Right lobe of liver (tissue), 6 donors: Measurements from ENCODE around the gene EFR3B. TPM values are rescaled to one million over a fixed set of nuclear protein-coding genes. Genes with fewer than 3 reads are reported as not detected.

ENCODE experiments used
- ATAC-seq, 4 donors: fragments of 200-7000 bp; cut with Tn5 transposase; one replicate each; pipeline ENCODE4 v1.9.1; 2020; ENCODE audit warnings: mild to moderate bottlenecking in 4 of 4, moderate library complexity in 4 of 4
- DNase-seq, 3 donors: peaks; one replicate each; pipeline ENCODE4 v3.0.0-alpha.2; 2020
- H3K27ac ChIP-seq, 3 donors: fragments of 200-600 bp; one replicate each; pipeline ENCODE4 v1.8.0; 2022
- H3K27me3 ChIP-seq, 2 donors: fragments of 200-600 bp; one replicate each; pipeline ENCODE4 v1.8.0; 2022
- H3K36me3 ChIP-seq, 4 donors: fragments of 200-600 bp; sonication (generic) in 1 of 4; one replicate each; pipeline versions ENCODE4 v1.5.1 to v1.8.0; 2017 to 2022; ENCODE audit warnings: control low read depth in 1 of 4
- H3K4me1 ChIP-seq, 4 donors: fragments of 200-600 bp; sonication (generic) in 1 of 4; one replicate each; pipeline versions ENCODE4 v1.5.1 to v1.8.0; 2017 to 2022; ENCODE audit warnings: control low read depth in 1 of 4
- H3K4me3 ChIP-seq, 3 donors: fragments of 200-600 bp; one replicate each; pipeline ENCODE4 v1.8.0; 2022
- H3K9me3 ChIP-seq, 4 donors: fragments of 200-600 bp; sonication (generic) in 1 of 4; one replicate each; pipeline versions ENCODE4 v1.5.1 to v1.8.0; 2017 to 2022; ENCODE audit warnings: control low read depth in 1 of 4
- POLR2A ChIP-seq: fragments of 450-650 bp; IDR thresholded peaks from one replicate; pipeline ENCODE4 v1.6.1; 2017; ENCODE audit warnings: antibody characterized with exemption, mild to moderate bottlenecking
- WGBS: methylation state at CpG from one replicate; pipeline ENCODE4 v1.1.6; 2018; ENCODE audit warnings: low coverage, low lambda C conversion rate; ENCODE audit not compliant: insufficient coverage; ENCODE audit errors: missing lambda C conversion rate; 5-methylcytosine and 5-hydroxymethylcytosine counted together
- intact Hi-C, 2 donors: fragments of 100-400 bp; cut with DNase I; formaldehyde crosslinking; loops; one replicate each; pipeline versions ENCODE4 v1.11.2 to v1.14.1; 2022
- total RNA-seq, 6 experiments: library from RNA; depleted of rRNA in 2 of 6; stranded (reverse); fragments of >200 nt in 2 of 6; fragmentation: NEBNext Ultra II Directional in 3 of 6; extraction: Animal tissue kit (Norgen Biotek cat#: 25700) in 3 of 6; gene quantifications; one replicate each; pipeline versions ENCODE4 v1.1.0 to v1.2.4, GENCODE V29; 2016 to 2023
- TF ChIP-seq, protein P1 (sequence below), 4 donors: fragments of 200-600 bp in 3 of 4; fragments of 450-650 bp in 1 of 4; IDR thresholded peaks; one replicate each; pipeline versions ENCODE4 v1.5.1 to v1.8.0; 2016 to 2022; ENCODE audit warnings: antibody characterized with exemption in 4 of 4, mild to moderate bottlenecking in 2 of 4
- donor health status: DM: no; HTN: yes; CAD: no.
- donor health status: DM: no; HTN: no; CAD: no.
- donor health status: DM: no; HTN: no; CAD: no.
- donor health status: DM: no; HTN: yes; CAD: no.
- donor health status: DM: no; HTN: yes; CAD: no.

The EFR3B gene
- total RNA-seq, 6 experiments from 2014 or later: 0.12 to 0.33 (median 0.16) TPM; not detected in 1

DNA sequence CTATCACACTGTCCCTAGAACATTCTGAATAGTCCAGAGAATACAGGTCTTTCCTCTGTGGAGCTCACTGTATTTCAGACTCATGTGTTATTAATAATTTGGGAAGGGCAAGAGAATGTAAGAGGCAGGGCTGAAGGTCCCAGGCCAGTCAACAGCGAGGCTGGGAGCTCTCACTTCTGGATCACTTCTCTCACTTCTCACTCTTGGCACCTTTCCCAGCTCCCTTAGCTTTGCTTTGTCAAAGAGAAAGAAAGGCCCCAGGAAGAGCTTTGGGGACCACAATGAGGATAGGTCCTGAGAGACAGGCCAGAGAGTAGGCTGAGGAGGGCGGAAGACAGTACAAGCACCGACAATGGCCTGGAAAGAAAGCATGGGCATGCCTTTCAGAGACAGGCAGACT is 11.2 kb downstream of the EFR3B start:
- TF ChIP-seq, protein P1, sequence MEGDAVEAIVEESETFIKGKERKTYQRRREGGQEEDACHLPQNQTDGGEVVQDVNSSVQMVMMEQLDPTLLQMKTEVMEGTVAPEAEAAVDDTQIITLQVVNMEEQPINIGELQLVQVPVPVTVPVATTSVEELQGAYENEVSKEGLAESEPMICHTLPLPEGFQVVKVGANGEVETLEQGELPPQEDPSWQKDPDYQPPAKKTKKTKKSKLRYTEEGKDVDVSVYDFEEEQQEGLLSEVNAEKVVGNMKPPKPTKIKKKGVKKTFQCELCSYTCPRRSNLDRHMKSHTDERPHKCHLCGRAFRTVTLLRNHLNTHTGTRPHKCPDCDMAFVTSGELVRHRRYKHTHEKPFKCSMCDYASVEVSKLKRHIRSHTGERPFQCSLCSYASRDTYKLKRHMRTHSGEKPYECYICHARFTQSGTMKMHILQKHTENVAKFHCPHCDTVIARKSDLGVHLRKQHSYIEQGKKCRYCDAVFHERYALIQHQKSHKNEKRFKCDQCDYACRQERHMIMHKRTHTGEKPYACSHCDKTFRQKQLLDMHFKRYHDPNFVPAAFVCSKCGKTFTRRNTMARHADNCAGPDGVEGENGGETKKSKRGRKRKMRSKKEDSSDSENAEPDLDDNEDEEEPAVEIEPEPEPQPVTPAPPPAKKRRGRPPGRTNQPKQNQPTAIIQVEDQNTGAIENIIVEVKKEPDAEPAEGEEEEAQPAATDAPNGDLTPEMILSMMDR (IDR thresholded peaks at IDR 0.05): no peak
- TF ChIP-seq POLR2A: no peak
- intact Hi-C loops: no loop called here
- H3K9me3 ChIP-seq: no peaks in the 10 kb centered on the region
- no peak overlapping the region for H3K4me3 ChIP-seq
- H3K36me3 ChIP-seq: no peaks in the 10 kb centered on the region
- WGBS: 97% methylated on average over 3 of the region's 3 CpGs
- DNase-seq (no peak), ATAC-seq (no peak)
- H3K27me3 ChIP-seq: no peaks in the 10 kb centered on the region
- no peaks in the 10 kb centered on the region for H3K4me1 ChIP-seq
- H3K27ac ChIP-seq: no peak overlapping the region

DNA sequence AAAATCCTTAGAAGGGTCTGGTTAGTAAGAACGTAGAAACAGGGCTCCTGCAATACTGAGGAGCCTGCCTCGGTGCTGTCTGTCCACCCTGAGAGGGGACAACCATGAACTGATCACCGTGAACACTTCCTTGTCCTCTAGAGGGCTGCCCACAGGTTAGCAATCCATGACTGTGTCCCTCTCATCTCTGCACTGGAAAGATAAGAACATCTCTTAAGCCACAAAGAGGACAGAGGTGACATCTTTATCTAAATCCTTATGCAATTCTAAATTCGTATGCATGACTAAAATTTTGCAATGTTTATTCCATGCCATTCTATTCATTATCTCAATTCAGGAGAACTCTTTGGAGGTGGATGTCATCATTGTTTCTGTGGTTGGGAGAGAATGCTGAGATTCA is 12.8 kb downstream of the EFR3B start:
- no peak for ATAC-seq
- Histone ChIP-seq H3K27me3 (no peaks in the 10 kb centered on the region), H3K36me3 (no peaks in the 10 kb centered on the region), H3K4me3 (no peak overlapping the region), H3K27ac (no peak overlapping the region), H3K9me3 (no peaks in the 10 kb centered on the region), H3K4me1 (no peaks in the 10 kb centered on the region)
- intact Hi-C loops: no loop called here
- no peak for DNase-seq
- 66% methylated on average over 4 of the region's 4 CpGs for WGBS
- TF ChIP-seq, protein P1 (IDR thresholded peaks at IDR 0.05): no peak
- TF ChIP-seq POLR2A: no peak

DNA sequence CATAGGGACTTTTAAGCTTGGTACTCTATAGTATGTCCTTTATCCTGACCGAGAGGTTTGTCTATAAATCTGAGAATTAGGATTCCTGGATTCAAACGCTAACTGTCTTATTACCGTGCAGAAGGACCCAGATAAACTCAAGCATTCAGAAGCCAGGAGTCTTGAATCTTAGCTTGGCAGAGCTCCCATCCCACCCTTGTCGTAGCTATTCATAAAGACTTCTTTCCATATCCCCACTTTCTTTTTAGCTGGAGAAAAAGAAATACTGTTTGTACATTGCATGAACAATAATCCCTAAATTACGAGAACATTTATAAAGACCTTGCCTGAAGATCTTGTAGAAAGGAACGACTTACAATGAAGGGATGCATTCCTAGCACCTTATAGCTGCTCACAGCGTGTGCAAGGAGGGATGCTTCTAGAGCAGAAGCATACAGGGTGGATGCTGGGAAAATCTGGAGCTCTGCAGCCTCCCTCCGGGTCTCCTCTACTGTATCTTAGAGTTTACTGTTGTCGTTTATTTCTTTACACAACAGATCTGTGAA is 13.6 kb downstream of the EFR3B start:
- ATAC-seq (no peak), DNase-seq (no peak)
- no peaks in the 10 kb centered on the region for H3K4me1 ChIP-seq
- no peak for TF ChIP-seq POLR2A
- TF ChIP-seq, protein P1 (IDR thresholded peaks at IDR 0.05): no peak
- H3K27ac ChIP-seq: no peak overlapping the region
- no peak overlapping the region for H3K4me3 ChIP-seq
- H3K27me3 ChIP-seq: no peaks in the 10 kb centered on the region
- no peaks in the 10 kb centered on the region for H3K36me3 ChIP-seq
- intact Hi-C loops: no loop called here
- 71% methylated on average over 9 of the region's 9 CpGs for WGBS
- H3K9me3 ChIP-seq: no peaks in the 10 kb centered on the region

DNA sequence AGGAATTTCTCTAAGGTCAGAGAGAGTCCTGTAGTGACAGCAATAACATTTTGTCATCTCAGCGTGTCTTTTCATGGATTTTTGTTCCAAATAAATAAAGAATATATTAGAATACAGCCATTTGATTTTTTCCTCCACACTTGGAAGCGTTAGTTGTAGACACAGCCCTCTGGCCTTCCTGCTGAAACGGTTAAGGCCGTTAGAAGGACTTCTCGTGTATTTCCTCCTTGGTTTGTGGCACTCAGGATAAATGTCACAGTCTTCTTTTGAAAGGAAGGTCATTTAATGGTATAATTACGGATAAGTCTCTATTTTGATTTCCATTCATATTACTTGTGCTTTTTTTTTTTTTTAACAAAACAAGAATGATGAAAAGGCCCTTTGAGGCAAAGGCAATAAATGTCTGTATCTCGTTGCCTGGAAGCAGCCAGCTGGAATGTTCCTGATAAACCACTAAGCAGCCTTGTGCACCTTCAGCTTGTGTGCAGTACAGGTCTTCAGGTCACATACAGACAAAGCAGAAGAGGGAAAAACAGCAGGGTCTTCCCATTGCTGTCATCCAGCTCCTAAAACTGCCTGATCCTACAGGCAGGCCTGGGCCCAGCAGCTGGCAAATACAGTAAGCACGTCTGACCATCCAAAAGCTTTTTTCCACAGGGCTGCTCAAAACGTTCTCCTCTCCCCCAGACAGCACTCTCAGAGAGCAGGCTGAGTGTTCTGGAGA is 14.4 kb downstream of the EFR3B start:
- H3K27me3 ChIP-seq: no peaks in the 10 kb centered on the region
- H3K9me3 ChIP-seq: no peaks in the 10 kb centered on the region
- H3K27ac ChIP-seq: no peak overlapping the region
- no peak for TF ChIP-seq POLR2A
- TF ChIP-seq, protein P1 (IDR thresholded peaks at IDR 0.05): no peak
- ATAC-seq (no peak), DNase-seq (no peak)
- H3K4me3 ChIP-seq: no peak overlapping the region
- H3K4me1 ChIP-seq: no peaks in the 10 kb centered on the region
- no peaks in the 10 kb centered on the region for H3K36me3 ChIP-seq
- intact Hi-C loops: no loop called here
- 54% methylated on average over 9 of the region's 9 CpGs for whole genome bisulfite sequencing
